HG02840 (cell line): Measurements from ENCODE around the gene FAM20C.
"Not testable (repeated sequence)": the region's sequence is repeated elsewhere in the genome, so short reads cannot be mapped to it uniquely, and the experiment has no call there.

Experiments
- ATAC-seq: cut with Tn5 transposase; IDR thresholded peaks from one replicate; pipeline ENCODE4 v1.9.1; 2021; ENCODE audit warnings: mild to moderate bottlenecking, moderate library complexity, moderate number of reproducible peaks; ENCODE audit not compliant: unreplicated experiment, low FRiP score

The FAM20C gene

DNA sequence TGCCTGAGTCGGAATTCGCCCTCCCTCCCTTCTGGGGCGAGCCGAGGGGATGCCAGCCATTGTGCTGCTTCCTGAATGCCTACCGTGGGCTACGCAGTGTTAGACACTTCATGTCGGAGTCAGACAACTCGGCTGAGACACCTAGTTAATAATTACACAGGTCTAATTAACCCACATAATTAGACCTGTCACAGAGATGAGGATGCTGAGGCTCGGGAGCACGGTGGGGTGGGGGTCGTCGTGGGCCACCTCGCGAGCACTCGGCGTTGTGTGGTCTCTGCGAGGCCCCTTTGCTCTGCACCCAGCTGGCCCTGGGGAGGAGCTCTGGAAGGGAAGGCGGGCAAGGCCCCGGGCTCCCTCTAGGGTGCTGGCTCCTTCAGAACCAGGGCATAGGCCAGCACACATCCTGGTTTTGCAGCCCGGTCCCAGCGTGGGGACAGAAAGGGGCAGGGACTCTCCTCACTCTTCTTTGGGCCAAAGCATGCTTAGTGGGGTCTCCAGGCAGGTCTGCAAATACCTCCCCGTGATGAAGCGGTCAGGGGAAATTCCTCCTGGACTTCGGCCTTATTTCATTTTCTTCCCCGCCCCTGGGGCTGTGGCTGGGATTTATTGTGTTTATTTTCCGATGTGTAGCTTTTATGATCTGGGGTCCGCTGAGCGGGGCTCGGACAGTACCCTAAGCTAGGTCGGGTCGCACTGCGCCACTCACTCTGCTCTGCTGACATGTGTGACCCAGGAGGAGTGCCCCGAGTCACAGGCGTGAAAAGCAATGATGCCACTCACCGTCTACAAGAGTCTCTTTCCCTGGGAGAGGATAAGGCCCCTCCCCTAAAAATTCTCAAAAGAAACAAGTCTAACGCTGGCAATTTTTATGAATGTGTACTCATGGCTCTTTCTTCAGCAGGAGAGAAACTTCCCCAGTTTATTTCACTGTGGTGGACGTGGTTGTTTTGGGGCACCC is 92.7 kb downstream of the FAM20C start:
- ATAC-seq, result no peak

DNA sequence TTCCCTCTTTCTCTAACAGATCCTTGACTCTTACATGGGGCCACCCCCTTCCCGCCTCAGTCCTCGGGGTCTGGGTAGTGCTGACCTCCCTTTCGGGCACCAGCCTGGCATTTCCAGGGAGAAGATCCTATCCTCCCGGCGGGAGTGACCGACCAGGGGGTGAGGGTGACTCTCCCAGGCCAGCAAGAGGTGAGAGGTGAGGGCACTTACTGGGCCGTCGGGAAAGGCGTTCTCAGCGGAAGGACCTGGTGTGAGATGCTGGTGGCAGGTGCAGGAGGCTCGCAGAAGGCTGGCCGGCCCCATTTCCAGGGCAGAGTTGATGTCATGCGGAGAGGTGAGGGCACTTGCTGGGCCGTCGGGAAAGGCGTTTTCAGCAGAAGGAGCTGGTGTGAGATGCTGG is 93.4 kb downstream of the FAM20C start:
- ATAC-seq, result no peak

DNA sequence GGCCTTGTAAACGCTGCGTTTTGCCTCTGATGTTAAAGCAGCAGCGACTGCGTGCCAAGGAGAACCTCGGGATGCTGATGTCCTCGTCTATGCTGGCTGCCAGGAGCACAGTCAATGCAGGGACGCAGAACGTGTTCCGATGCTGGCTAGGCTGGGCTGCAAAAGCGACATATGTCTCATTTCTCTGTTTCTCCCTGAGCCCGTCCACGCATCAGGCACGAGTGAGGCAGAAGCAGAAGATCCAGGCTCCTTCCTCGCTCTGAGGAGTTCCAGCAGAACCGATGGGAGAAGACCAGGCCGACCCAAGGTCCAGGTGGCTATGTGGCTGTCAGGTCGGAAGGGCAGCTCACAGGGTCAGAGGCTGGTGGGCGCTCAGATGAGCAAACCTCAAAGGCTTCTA is 93.9 kb downstream of the FAM20C start:
- no peak for ATAC-seq

DNA sequence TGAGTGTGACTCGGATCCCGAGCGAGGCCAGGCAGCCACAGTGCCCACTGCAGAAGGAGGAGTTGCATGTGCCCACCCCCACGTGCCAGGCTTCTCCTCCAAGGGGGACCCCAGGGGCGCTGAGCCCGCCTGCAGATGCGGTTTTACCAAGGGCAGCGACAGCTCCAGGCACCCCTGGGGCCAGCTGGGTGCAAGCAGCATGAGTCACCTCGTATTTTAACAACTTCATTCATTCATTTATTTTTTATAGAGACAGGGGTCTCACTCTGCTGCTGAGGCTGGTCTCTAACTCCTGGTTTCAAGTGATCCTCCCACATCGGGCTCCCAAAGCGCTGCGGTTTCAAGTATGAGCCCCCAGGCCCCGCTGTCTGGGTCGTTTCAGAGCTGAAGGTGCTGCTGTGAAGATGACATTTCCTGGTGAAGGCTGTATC is 96.3 kb downstream of the FAM20C start:
- ATAC-seq, result no peak

DNA sequence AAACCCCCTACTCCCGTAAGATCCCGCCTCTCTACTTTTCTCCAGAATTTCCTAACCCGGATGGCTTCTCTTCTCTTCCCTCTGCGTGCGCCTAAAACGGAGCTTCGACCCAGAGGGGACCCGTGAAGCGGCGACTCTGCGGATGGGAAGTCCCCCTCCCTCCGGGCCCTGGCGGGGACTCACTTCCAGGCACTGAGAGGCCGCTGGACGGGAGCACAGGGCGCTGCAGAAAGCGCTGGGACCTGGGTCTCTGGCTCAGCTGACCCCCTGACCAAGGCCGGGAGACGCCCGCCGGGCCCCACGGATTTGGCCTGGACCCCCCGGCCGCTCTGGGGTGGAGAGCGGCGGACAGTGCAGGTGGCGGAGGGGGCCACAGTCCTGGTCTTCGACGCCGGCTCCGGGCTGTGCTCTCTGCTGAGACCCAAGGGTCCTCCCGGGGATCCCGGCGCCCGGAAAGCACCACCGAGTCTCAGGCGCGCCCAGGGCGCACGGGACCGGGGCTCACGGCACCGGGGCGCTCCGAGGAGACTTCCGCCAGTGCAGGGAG is 96.9 kb downstream of the FAM20C start:
- ATAC-seq, result no peak

- no peak for ATAC-seq
Observed at GRCh38 chr7:289756-290553, 97.6 kb downstream of the FAM20C start, which contains the start of gene FOXL3. Gene FOXL3 (plus strand): TSS chr7:290170. CDS start chr7:290170, 0 bp downstream.

DNA sequence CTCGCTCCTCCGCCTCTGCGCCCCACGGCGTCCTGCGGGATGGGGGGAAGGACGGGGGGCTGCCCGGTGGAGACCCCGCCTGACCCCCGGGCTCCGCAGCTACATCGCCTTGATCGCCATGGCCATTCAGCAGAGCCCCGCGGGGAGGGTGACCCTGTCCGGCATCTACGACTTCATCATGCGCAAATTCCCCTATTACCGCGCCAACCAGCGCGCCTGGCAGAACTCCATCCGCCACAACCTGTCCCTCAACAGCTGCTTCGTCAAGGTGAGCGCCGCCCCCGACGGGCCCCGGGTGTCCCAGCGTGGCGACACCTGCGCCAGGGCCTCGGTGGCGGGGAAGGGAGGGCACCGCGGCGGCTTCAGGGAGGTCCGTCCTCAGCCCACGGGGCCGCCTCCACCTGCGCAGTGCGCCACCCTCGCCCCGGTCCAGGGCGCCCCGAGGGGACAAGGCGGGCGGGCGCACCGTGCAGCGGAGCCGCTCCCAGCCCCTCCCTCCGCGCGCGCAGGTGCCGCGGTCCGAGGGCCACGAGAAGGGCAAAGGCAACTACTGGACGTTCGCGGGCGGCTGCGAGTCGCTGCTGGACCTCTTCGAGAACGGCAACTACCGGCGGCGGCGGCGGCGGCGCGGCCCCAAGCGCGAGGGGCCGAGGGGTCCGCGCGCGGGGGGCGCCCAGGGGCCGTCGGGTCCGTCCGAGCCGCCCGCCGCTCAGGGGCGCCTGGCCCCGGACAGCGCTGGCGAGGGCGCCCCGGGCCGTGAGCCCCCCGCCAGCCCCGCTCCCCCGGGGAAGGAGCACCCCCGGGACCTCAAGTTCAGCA is 98.4 kb downstream of the FAM20C start:
- ATAC-seq, result no peak

DNA sequence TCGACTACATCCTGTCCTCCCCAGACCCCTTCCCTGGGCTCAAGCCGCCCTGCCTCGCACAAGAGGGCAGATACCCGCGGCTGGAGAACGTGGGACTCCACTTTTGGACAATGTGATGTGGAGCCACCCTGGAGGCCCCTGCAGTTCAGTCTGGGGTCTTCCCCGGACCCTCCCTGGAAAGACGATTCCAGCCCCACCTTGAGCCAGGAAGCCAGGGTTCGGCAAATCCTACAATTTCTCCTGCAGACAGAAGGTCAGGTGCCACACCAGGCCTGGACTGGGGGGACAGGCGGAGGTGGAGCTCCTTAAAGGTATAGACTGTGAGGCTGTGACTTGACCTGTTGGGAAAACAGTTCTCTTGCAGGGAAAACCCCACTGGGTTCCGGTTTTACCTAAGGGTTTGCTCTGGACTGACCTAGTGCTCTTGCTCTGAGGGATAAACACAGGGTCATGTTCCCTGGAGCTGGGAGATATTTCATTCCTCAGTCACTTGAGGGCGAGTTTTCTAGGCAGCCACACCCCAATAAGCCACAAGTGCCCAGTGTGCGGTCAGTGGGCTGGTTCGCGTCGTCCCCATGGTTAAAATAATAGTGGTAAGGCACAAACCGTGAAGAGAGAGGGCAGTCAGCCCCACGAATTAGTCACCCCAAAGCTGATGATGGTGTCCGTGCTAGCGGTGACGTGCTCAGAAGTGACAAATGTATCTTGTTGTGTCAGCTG is 99.2 kb downstream of the FAM20C start:
- no peak for ATAC-seq

GRCh38 chr7:292226-292625 is 99.9 kb downstream of the FAM20C start:
- no peak for ATAC-seq

- ATAC-seq, result no peak
Observed at GRCh38 chr7:292826-293225, 100.5 kb downstream of the FAM20C start.

DNA sequence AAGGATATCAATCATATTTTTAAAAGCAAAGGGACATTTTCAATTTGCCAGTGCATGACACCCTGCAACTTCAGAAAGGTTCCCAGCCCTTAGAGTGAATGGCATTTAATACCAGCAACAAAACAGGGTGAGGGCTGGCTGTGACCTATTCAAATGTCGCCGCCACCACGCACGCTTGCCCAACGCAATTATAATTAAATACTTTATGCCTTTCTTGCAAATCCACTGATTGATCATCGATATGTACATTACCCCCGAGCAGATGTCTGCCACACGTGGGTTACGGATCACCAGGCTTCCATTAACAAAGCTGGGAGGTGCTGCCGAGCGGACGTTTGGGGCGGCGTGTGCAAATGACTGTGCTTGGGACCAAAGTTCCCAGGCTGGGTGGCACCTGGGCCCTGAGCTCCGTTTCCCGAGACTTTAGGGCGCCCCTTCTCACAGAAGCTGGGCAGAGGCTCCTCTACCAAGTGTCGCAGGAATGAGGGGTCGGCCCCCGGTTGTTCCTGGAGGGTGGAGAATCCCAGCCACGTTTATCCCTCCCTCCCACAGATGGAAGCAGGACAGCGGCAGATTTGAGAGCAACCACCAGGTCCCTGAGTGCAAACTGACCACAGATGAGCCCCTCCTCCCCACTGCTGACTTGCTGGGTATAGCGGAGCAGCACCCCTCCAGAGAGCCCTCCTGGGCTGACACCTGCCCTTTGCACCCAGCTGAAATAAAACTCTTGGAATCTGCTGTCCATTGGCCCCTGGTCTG is 101.5 kb downstream of the FAM20C start:
- no peak for ATAC-seq

GRCh38 chr7:294440-295154 is 102.2 kb downstream of the FAM20C start:
- ATAC-seq, result no peak

DNA sequence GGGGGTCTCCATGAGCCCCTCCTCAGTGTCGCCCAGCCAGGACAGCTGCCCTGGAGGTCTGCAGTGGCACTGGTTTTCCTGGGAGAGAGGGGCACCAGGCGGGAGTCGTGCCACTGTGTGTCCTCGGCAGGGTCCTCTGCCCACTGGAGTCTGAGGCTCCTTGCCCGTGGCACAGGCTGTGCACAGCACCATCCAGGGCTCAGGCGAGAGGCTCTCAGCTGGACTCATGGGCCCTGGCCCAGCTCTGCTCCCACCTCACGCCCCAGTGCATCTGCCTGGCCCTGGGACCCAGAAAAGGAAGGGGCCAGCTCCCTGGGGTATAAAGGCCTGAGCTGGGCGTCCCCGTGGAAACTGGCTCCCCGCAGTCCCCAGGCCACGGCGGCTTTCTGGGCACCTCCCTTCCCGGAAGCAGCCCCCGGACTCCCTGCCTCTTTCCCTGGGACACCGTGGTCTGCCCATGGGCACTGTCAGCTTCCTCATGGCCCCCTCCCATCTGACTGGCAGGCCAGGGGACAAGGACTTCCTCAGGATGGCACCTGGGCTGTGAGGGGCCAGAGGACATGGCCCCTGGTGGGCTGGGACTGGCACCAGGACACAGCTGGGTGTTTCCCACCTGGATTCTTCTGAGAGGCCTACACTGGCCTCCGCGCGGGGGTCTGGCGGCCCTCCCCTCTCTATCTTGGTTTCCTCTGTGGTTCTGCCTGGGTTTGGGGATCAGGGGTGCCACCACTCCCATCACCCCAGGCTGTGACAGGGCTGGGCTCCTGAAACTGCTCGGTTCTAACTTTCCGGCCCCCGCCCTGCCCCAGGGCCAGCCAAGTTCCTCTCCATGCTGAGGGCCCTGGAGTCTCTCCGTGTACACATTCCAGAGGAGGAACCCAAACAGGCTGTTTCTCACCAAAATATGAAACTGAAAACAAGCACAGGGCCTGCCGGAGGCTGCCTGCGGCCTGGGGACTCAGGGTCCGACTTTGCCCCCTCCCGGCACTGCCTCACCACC is 103.1 kb downstream of the FAM20C start:
- ATAC-seq, result no peak

DNA sequence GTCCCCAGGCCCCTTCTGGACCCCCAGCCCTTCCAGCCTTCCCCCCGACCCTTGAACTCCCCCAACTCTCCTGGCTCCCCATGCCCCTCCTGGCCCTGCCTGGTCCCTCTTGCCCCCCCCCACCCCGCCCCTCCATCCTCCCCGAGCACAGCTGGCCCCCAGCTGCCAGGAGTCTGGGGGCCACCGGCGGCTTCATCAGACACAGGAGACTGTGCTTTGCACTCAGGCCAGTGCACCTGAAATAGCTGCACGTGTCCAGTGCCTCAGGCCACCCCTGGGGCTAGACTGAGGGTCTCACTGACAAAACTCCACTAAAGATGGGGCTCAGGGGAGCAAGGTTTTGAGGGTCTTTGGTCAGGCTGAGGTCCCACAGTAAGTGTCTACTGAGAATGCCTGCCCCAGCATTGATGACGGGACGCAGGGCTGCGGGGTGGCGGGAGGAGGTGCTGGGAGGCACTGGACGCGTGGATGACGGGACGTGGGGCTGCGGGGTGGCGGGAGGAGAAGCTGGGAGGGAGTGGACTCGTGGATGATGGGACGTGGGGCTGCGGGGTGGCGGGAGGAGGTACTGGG is 104.1 kb downstream of the FAM20C start:
- ATAC-seq, result no peak

DNA sequence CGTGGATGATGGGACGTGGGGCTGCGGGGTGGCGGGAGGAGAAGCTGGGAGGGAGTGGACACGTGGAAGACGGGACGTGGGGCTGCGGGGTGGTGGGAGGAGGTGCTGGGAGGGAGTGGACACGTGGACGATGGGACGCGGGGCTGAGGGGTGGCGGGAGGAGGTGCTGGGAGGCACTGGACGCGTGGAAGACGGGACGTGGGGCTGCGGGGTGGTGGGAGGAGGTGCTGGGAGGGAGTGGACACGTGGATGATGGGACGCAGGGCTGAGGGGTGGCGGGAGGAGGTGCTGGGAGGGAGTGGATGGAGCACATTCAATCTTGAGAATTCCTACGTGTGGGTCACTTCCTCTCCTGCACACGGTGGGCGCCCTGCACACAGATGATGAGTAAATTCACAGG is 104.8 kb downstream of the FAM20C start:
- not testable (repeated sequence) for ATAC-seq

- no peak for ATAC-seq
Observed at GRCh38 chr7:297611-298374, 105.4 kb downstream of the FAM20C start.
